ENCODE data around the gene RAB3IP.
"Not testable (repeated sequence)": the region's sequence is repeated elsewhere in the genome, so short reads cannot be mapped to it uniquely, and the experiment has no call there.

RAB3IP gene

GRCh38 chr12:69756088-69756755 is 17.6 kb downstream of the RAB3IP start:
- DNase-seq (ENCODE audit: low read depth in 2 of 2): no peak

GRCh38 chr12:69758105-69758504 is 19.4 kb downstream of the RAB3IP start:
- no peak for DNase-seq (ENCODE audit: low read depth in 2 of 2)

- not testable (repeated sequence) for DNase-seq (ENCODE audit: low read depth in 2 of 2)
Observed at GRCh38 chr12:69759581-69759980, 20.9 kb downstream of the RAB3IP start.

GRCh38 chr12:69765515-69765914 is 26.9 kb downstream of the RAB3IP start:
- no peak for DNase-seq (ENCODE audit: low read depth in 2 of 2)

- DNase-seq (ENCODE audit: low read depth in 2 of 2): no peak
Observed at GRCh38 chr12:69766260-69766659, 27.6 kb downstream of the RAB3IP start.

GRCh38 chr12:69779928-69780327 is 41.3 kb downstream of the RAB3IP start:
- no peak for DNase-seq (ENCODE audit: low read depth in 2 of 2)

GRCh38 chr12:69783365-69783764 is 44.7 kb downstream of the RAB3IP start:
- no peak for DNase-seq (ENCODE audit: low read depth in 2 of 2)

GRCh38 chr12:69789351-69789750 is 50.7 kb downstream of the RAB3IP start:
- DNase-seq (ENCODE audit: low read depth in 2 of 2): no peak

GRCh38 chr12:69792533-69792932 is 53.9 kb downstream of the RAB3IP start:
- DNase-seq (ENCODE audit: low read depth in 2 of 2): no peak

GRCh38 chr12:69807101-69807897 is 68.6 kb downstream of the RAB3IP start:
- DNase-seq (ENCODE audit: low read depth in 2 of 2): not testable (repeated sequence)

- DNase-seq (ENCODE audit: low read depth in 2 of 2): no peak
Observed at GRCh38 chr12:69810870-69811498, 72.3 kb downstream of the RAB3IP start.

GRCh38 chr12:69816082-69816481 is 77.4 kb downstream of the RAB3IP start:
- DNase-seq (ENCODE audit: low read depth in 2 of 2): no peak

GRCh38 chr12:69821032-69821455 is 82.4 kb downstream of the RAB3IP start:
- no peak for DNase-seq (ENCODE audit: low read depth in 2 of 2)

GRCh38 chr12:69821456-69822159 is 82.9 kb downstream of the RAB3IP start:
- no peak for DNase-seq (ENCODE audit: low read depth in 2 of 2)

- no peak for DNase-seq (ENCODE audit: low read depth in 2 of 2)
Observed at GRCh38 chr12:69822201-69822860, 83.7 kb downstream of the RAB3IP start.

GRCh38 chr12:69824028-69824427 is 85.4 kb downstream of the RAB3IP start:
- no peak for DNase-seq (ENCODE audit: low read depth in 2 of 2)

- DNase-seq (ENCODE audit: low read depth in 2 of 2): no peak
Observed at GRCh38 chr12:69824966-69825560, 86.4 kb downstream of the RAB3IP start, which contains the start of gene MYRFL. Gene MYRFL, plus strand, starts transcription at chr12:69825227. Its CDS starts 291 bp downstream, at chr12:69825518.

- no peak for DNase-seq (ENCODE audit: low read depth in 2 of 2)
Observed at GRCh38 chr12:69828897-69829296, 90.2 kb downstream of the RAB3IP start.

GRCh38 chr12:69833696-69834095 is 95.0 kb downstream of the RAB3IP start:
- no peak for DNase-seq (ENCODE audit: low read depth in 2 of 2)

GRCh38 chr12:69834147-69834546 is 95.5 kb downstream of the RAB3IP start:
- DNase-seq (ENCODE audit: low read depth in 2 of 2): no peak

- no peak for DNase-seq (ENCODE audit: low read depth in 2 of 2)
Observed at GRCh38 chr12:69834576-69834975, 95.9 kb downstream of the RAB3IP start.
